ENCODE results near the gene PARD3.

Gene PARD3

GRCh38 chr10:34139559-34139958 is 675.5 kb downstream of the PARD3 start:
- no peak for DNase-seq

- no peak for DNase-seq
Measured at GRCh38 chr10:34137955-34138354, 677.1 kb downstream of the PARD3 start.

- DNase-seq = no peak
Measured at GRCh38 chr10:34137201-34137600, 677.9 kb downstream of the PARD3 start.

GRCh38 chr10:34135515-34135914 is 679.6 kb downstream of the PARD3 start:
- no peak for DNase-seq

GRCh38 chr10:34134602-34135001 is 680.5 kb downstream of the PARD3 start:
- no peak for DNase-seq

GRCh38 chr10:34133406-34133805 is 681.7 kb downstream of the PARD3 start:
- DNase-seq = no peak

GRCh38 chr10:34131152-34131551 is 683.9 kb downstream of the PARD3 start:
- no peak for DNase-seq

GRCh38 chr10:34127676-34128075 is 687.4 kb downstream of the PARD3 start:
- no peak for DNase-seq

GRCh38 chr10:34126371-34127151 is 688.5 kb downstream of the PARD3 start:
- DNase-seq = no peak

GRCh38 chr10:34125702-34126101 is 689.4 kb downstream of the PARD3 start:
- DNase-seq = no peak

- no peak for DNase-seq
Measured at GRCh38 chr10:34124522-34125035, 690.5 kb downstream of the PARD3 start.

GRCh38 chr10:34121781-34122622 is 693.1 kb downstream of the PARD3 start:
- DNase-seq = no peak

GRCh38 chr10:34121125-34121753 is 693.9 kb downstream of the PARD3 start:
- no peak for DNase-seq

- DNase-seq = no peak
Measured at GRCh38 chr10:34119456-34119855, 695.6 kb downstream of the PARD3 start.

GRCh38 chr10:34116681-34117271 is 698.3 kb downstream of the PARD3 start:
- no peak for DNase-seq

GRCh38 chr10:34116220-34116641 is 698.9 kb downstream of the PARD3 start:
- no peak for DNase-seq

GRCh38 chr10:34114914-34115313 is 700.2 kb downstream of the PARD3 start:
- no peak for DNase-seq

GRCh38 chr10:34113504-34114225 is 701.4 kb downstream of the PARD3 start:
- DNase-seq = no peak

- no peak for DNase-seq
Measured at GRCh38 chr10:34112171-34112782, 702.8 kb downstream of the PARD3 start.

- no peak for DNase-seq
Measured at GRCh38 chr10:34111179-34111578, 703.9 kb downstream of the PARD3 start.

- DNase-seq = no peak
Measured at GRCh38 chr10:34109952-34110702, 705.0 kb downstream of the PARD3 start.

Data from CD4-positive, alpha-beta T cell treated with Interleukin-10 for 1 hour (primary cell).